ENCODE data around the gene PON2. TPM values are rescaled to one million over a fixed set of nuclear protein-coding genes. Genes with fewer than 3 reads are reported as not detected.

Gene PON2
- total and polyA plus RNA-seq, 2 of the 13 experiments (the other 11 are each of a cell fraction or from before 2014, with no cell fraction given): 202 to 217 TPM

GRCh38 chr7:95440394-95441038, 5.7 kb upstream of the PON2 start (continued):
- TF ChIP-seq ZNF281 (CRISPR knock-in tag; IDR thresholded peaks at IDR 0.05; ENCODE audit: borderline replicate concordance): 0 out of 2 replicates have a peak, but pooled peaks have one; percentile 63
- no peak for TF ChIP-seq ZNF619 (CRISPR knock-in tag; IDR thresholded peaks at IDR 0.05)
- TF ChIP-seq ZNF335 (CRISPR knock-in tag; IDR thresholded peaks at IDR 0.05): no peak
- TF ChIP-seq FOXK1 (CRISPR knock-in tag; IDR thresholded peaks at IDR 0.05; ENCODE audit: borderline replicate concordance, low read depth): peak; percentile 90
- TF ChIP-seq KDM4B (CRISPR knock-in tag; IDR thresholded peaks at IDR 0.05): peak; percentile 64; the same call in 1 of the 2 replicates
- TF ChIP-seq SPEN (CRISPR knock-in tag; IDR thresholded peaks at IDR 0.05; ENCODE audit: low read depth): 0 out of 2 replicates have a peak, but pooled peaks have one; percentile 3
- TF ChIP-seq POGZ (CRISPR knock-in tag; IDR thresholded peaks at IDR 0.05): peak; percentile 77; the same call in 1 of the 2 replicates

DNA sequence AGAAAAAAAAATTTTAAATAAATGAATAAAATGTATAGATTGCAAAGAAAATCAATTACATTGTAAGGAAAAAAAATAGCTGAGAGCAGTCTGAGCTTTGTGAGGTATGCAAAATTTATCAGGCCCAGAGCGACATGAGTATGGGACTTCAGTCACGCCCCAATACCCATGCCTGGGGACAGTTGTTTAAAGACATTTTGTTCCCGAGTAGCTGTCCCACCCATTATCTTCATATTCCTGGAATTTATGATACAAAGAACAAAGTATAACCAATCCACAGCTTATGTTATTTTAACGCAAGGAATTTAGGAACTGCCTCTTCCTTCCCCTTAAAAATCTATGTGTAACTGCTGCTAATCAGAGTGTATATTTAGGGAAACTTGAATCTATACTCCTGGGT, 1.6 kb upstream of the PON2 start:
- in situ Hi-C loops (cut with HindIII; ENCODE audit: extremely low pct_ligation_motif_present, low pct_unique_long_range_greater_than_20kb): no loop called here
- TF ChIP-seq, protein P1, sequence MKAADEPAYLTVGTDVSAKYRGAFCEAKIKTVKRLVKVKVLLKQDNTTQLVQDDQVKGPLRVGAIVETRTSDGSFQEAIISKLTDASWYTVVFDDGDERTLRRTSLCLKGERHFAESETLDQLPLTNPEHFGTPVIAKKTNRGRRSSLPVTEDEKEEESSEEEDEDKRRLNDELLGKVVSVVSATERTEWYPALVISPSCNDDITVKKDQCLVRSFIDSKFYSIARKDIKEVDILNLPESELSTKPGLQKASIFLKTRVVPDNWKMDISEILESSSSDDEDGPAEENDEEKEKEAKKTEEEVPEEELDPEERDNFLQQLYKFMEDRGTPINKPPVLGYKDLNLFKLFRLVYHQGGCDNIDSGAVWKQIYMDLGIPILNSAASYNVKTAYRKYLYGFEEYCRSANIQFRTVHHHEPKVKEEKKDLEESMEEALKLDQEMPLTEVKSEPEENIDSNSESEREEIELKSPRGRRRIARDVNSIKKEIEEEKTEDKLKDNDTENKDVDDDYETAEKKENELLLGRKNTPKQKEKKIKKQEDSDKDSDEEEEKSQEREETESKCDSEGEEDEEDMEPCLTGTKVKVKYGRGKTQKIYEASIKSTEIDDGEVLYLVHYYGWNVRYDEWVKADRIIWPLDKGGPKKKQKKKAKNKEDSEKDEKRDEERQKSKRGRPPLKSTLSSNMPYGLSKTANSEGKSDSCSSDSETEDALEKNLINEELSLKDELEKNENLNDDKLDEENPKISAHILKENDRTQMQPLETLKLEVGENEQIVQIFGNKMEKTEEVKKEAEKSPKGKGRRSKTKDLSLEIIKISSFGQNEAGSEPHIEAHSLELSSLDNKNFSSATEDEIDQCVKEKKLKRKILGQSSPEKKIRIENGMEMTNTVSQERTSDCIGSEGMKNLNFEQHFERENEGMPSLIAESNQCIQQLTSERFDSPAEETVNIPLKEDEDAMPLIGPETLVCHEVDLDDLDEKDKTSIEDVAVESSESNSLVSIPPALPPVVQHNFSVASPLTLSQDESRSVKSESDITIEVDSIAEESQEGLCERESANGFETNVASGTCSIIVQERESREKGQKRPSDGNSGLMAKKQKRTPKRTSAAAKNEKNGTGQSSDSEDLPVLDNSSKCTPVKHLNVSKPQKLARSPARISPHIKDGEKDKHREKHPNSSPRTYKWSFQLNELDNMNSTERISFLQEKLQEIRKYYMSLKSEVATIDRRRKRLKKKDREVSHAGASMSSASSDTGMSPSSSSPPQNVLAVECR (CRISPR knock-in tag; IDR thresholded peaks at IDR 0.05; ENCODE audit: borderline replicate concordance): no peak
- TF ChIP-seq ZZZ3 (CRISPR knock-in tag; IDR thresholded peaks at IDR 0.05; ENCODE audit: borderline replicate concordance) (no peak), NR2F6 (IDR thresholded peaks at IDR 0.05) (no peak), NR2F6 (CRISPR knock-in tag; IDR thresholded peaks at IDR 0.05) (no peak), KAT7 (CRISPR knock-in tag; IDR thresholded peaks at IDR 0.05; ENCODE audit: borderline replicate concordance) (no peak), ZNF205 (CRISPR knock-in tag; IDR thresholded peaks at IDR 0.05) (no peak), FOXA1 (IDR thresholded peaks at IDR 0.05) (no peak), FOXA1 (CRISPR knock-in tag; IDR thresholded peaks at IDR 0.05) (no peak), HNRNPLL (IDR thresholded peaks at IDR 0.05; ENCODE audit: low read depth, low read length, poor library complexity, severe bottlenecking) (no peak), GFI1 (CRISPR knock-in tag; IDR thresholded peaks at IDR 0.05; ENCODE audit: borderline replicate concordance) (no peak), AHR (CRISPR knock-in tag; IDR thresholded peaks at IDR 0.05) (no peak), ZMYM2 (CRISPR knock-in tag; IDR thresholded peaks at IDR 0.05) (no peak)

More for the DNA sequence above, 1.6 kb upstream of the PON2 start:
- H3K4me1 ChIP-seq (ENCODE audit: insufficient read depth, low read length): peaks cover 90% of the 10 kb centered on the region
- ChIA-PET CTCF (ENCODE audit: low intra/inter-chr PET ratio, low total read pairs) (no interaction called here), POLR2A (interaction anchor here (3.4 kb wide), 1 partner anchor 40 kb away, joined by 39 read pairs; the partner anchor contains the start of gene PON3)
- intact Hi-C loops (cut with micrococcal nuclease; ENCODE audit: unreplicated experiment): no loop called here
- no peaks in the 10 kb centered on the region for H3K27me3 ChIP-seq (ENCODE audit: control insufficient read depth in 1 of 2, insufficient read depth in 2 of 2, low read length in 2 of 2)
- H3K79me2 ChIP-seq (ENCODE audit: insufficient read depth, low read length): peaks cover 26% of the 10 kb centered on the region
- H3K27ac ChIP-seq (ENCODE audit: extremely low read length, insufficient read depth, low read length): no peak overlapping the region
- FAIRE-seq: no peak
- 72% methylated on average over 4 of the region's 4 CpGs for WGBS (ENCODE audit: low lambda C conversion rate)
- H3K9me3 ChIP-seq (ENCODE audit: low read length): no peaks in the 10 kb centered on the region
- H3K9ac ChIP-seq (ENCODE audit: insufficient read depth, low read depth, low read length): no peak overlapping the region
- no peak overlapping the region for H2AFZ ChIP-seq (ENCODE audit: low read length)
- H3K4me3 ChIP-seq (replicated peaks in 1 of 3; ENCODE audit: insufficient read depth in 1 of 3, low read depth in 2 of 3, low read length in 3 of 3): no peak overlapping the region
- H3K4me2 ChIP-seq (ENCODE audit: low read depth, low read length): no peak overlapping the region
- no peak for ATAC-seq
- H3K36me3 ChIP-seq (replicated peaks in 1 of 2; ENCODE audit: control insufficient read depth in 1 of 2, insufficient read depth in 2 of 2, low read length in 2 of 2): no peaks in the 10 kb centered on the region
- BruUV-seq (replicated peaks): no TSS peak
- no peak for DNase-seq (ENCODE audit: low spot score)
- no peaks in the 10 kb centered on the region; the same call in 1 of the 2 replicates for H4K20me1 ChIP-seq (ENCODE audit: insufficient read depth, low read length)

Measured in HepG2 (cell line).